Upper lobe of left lung (tissue), 6 donors: ENCODE data around the gene FANCC. TPM values are rescaled to one million over a fixed set of nuclear protein-coding genes. Genes with fewer than 3 reads are reported as not detected.

Experiments
- ATAC-seq, 2 donors: fragments of 200-7000 bp; cut with Tn5 transposase; one replicate each; pipeline ENCODE4 v1.9.1; 2022; ENCODE audit warnings: mild to moderate bottlenecking in 2 of 2, moderate library complexity in 2 of 2; ENCODE audit not compliant: low FRiP score in 2 of 2
- DNase-seq, 2 donors: peaks; one replicate each; pipeline ENCODE4 v3.0.0-alpha.2; 2019 to 2020
- H3K27ac ChIP-seq, 4 donors: fragments of 200-600 bp; sonication (generic); one replicate each; pipeline ENCODE4 v1.5.1; 2016 to 2019
- H3K27me3 ChIP-seq, 4 donors: fragments of 200-600 bp; sonication (generic); one replicate each; pipeline ENCODE4 v1.5.1; 2017 to 2019
- H3K36me3 ChIP-seq, 4 donors: fragments of 200-600 bp; sonication (generic); one replicate each; pipeline ENCODE4 v1.5.1; 2016 to 2019
- H3K4me1 ChIP-seq, 4 donors: fragments of 200-600 bp; sonication (generic); one replicate each; pipeline ENCODE4 v1.5.1; 2018 to 2019
- H3K4me3 ChIP-seq, 4 donors: fragments of 200-600 bp; sonication (generic); one replicate each; pipeline ENCODE4 v1.5.1; 2017 to 2019; ENCODE audit warnings: mild to moderate bottlenecking in 2 of 4, moderate library complexity in 1 of 4
- H3K9me3 ChIP-seq, 4 donors: fragments of 200-600 bp; sonication (generic); one replicate each; pipeline ENCODE4 v1.5.1; 2018 to 2019
- EP300 ChIP-seq, 4 donors: sonication (generic); formaldehyde crosslinking; IDR thresholded peaks; one replicate each; pipeline ENCODE4 v1.5.1; 2017; ENCODE audit warnings: antibody characterized with exemption in 4 of 4, control low read depth in 2 of 4
- POLR2A ChIP-seq, 4 donors: fragments of 450-650 bp; IDR thresholded peaks; one replicate each; pipeline ENCODE4 v1.5.1; 2016 to 2017; ENCODE audit warnings: antibody characterized with exemption in 4 of 4, mild to moderate bottlenecking in 2 of 4
- POLR2AphosphoS5 ChIP-seq, 2 donors: sonication (generic); formaldehyde crosslinking; IDR thresholded peaks; one replicate each; pipeline ENCODE4 v1.5.1; 2017; ENCODE audit warnings: antibody characterized with exemption in 2 of 2
- WGBS, 2 donors: methylation state at CpG; one replicate each; pipeline ENCODE4 v1.1.5; 2017 to 2018; 5-methylcytosine and 5-hydroxymethylcytosine counted together
- total RNA-seq, 6 donors: library from RNA; depleted of rRNA in 4 of 6; stranded (reverse); fragments of >200 nt in 4 of 6; gene quantifications; one replicate each; pipeline versions ENCODE4 v1.1.0 to v1.2.1, GENCODE V29; 2016 to 2021
- TF ChIP-seq, protein P1 (sequence below), 6 experiments: fragments of 450-650 bp in 4 of 6; fragments of 200-600 bp in 2 of 6; sonication (generic) in 2 of 6; IDR thresholded peaks; one replicate each; pipeline ENCODE4 v1.5.1; 2016 to 2019; ENCODE audit warnings: antibody characterized with exemption in 6 of 6
- donor health status: DM: no; HTN: no; CAD: no; lungs with moderate emphysema.
- donor health status: DM: no; HTN: yes; CAD: no; lungs with severe emphysema.

FANCC gene
- total RNA-seq, 6 donors from 2014 or later, result 6.7 to 27.2 (median 10.8) TPM

DNA sequence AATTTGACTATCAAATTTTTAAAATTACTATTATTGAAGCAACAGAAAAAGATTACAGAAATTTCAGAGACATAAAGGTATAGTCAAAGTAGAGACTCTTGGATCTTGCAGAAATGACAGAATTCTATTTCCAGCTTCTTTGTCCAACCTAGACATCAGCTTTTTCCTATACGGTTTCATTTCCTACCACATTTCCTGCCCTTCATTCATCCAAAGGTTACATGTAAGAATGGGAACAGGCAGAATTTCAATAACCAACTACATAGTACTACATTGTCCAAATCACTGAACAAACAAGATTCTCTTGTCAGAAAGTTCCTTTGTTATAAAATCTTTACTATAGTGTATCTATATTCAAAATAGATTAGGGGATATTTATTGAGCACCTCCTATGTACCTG lies 124.9 kb downstream of the FANCC start:
- H3K27me3 ChIP-seq, result no peaks in the 10 kb centered on the region
- H3K9me3 ChIP-seq, result no peaks in the 10 kb centered on the region
- 43 to 60% methylated on average over 1 of the region's 1 CpG for WGBS, 2 donors
- H3K27ac ChIP-seq, result no peak overlapping the region
- H3K4me3 ChIP-seq, result no peak overlapping the region
- no peak for TF ChIP-seq EP300 (IDR thresholded peaks at IDR 0.05)
- peaks cover 13 to 27% (median 24%) of the 10 kb centered on the region in 4 donors for H3K4me1 ChIP-seq
- ATAC-seq (no peak), DNase-seq (no peak)
- no peaks in the 10 kb centered on the region for H3K36me3 ChIP-seq

DNA sequence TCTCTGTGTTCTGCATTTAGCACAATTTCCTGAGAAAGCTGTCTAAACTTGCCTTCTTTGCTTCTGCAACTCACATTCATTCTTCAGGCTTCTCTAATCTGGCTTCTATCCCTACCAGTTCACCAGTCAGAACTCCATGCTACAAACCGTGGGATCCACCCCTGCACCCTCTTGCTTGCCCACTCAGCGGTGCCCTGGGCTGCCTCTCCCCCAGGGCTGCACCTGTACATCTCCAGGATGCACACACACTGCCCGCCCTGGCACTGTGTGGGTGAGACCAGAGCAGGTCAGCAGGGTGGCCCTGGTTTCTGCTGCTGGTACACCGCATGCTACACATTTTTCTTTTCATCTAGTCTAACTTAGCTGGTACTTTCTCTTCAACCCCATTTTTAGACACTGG lies 127.1 kb downstream of the FANCC start:
- no peaks in the 10 kb centered on the region for H3K36me3 ChIP-seq
- peaks cover 13 to 27% (median 24%) of the 10 kb centered on the region in 4 donors for H3K4me1 ChIP-seq
- no peak overlapping the region for H3K4me3 ChIP-seq
- 87 to 90% methylated on average over 4 of the region's 4 CpGs for WGBS, 2 donors
- H3K27ac ChIP-seq, result peak overlapping the region in 2 of 4 donors; percentile 67 to 78
- no peaks in the 10 kb centered on the region for H3K27me3 ChIP-seq
- no peaks in the 10 kb centered on the region for H3K9me3 ChIP-seq
- ATAC-seq, result no peak
- TF ChIP-seq POLR2A (IDR thresholded peaks at IDR 0.05) (no peak), POLR2AphosphoS5 (IDR thresholded peaks at IDR 0.05) (no peak), EP300 (IDR thresholded peaks at IDR 0.05) (no peak)
- TF ChIP-seq, protein P1, sequence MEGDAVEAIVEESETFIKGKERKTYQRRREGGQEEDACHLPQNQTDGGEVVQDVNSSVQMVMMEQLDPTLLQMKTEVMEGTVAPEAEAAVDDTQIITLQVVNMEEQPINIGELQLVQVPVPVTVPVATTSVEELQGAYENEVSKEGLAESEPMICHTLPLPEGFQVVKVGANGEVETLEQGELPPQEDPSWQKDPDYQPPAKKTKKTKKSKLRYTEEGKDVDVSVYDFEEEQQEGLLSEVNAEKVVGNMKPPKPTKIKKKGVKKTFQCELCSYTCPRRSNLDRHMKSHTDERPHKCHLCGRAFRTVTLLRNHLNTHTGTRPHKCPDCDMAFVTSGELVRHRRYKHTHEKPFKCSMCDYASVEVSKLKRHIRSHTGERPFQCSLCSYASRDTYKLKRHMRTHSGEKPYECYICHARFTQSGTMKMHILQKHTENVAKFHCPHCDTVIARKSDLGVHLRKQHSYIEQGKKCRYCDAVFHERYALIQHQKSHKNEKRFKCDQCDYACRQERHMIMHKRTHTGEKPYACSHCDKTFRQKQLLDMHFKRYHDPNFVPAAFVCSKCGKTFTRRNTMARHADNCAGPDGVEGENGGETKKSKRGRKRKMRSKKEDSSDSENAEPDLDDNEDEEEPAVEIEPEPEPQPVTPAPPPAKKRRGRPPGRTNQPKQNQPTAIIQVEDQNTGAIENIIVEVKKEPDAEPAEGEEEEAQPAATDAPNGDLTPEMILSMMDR (IDR thresholded peaks at IDR 0.05), result no peak
- peak in 1 of 2 donors; percentile 44 for DNase-seq

DNA sequence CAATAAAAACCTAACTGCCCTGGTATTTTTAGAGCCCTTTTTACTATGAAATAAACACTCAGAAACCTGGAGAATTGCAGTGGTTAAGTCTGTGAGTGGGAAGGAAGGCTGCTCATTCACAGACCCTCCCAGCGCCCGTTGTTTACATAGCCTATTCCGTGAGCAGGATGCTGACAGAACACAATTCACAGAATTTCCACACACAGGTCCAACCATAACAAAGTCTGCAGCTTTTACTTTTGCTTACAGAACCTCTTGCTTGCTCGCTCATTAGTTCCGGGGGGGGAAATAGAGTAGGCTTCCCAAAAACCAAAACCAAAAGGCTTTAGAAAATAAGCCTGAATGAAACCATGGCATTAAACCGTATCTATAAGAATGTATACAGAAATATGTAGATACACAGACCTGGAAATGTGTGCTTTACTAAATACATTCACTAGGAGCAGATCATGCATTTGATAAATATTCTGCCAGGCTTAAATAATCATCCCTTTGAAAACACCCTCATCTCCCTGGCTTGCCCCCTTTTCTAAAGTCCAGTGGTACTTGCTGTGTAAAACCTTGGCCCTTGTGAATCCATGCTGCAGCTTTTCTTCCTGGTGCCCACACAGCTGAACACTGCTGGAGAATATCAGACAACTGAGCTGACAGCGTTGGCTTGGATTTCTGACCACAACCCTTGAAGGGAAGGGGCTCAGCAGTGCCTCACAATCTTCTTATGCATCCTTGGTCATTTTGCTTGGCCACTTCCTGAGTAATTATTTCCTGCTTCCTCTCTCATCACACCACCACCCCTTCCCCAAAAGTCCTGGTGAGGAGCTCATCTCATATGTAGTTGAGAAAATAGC lies 128.0 kb downstream of the FANCC start:
- H3K4me3 ChIP-seq, result peak overlapping the region in 2 of 4 donors; percentile 7 to 13

DNA sequence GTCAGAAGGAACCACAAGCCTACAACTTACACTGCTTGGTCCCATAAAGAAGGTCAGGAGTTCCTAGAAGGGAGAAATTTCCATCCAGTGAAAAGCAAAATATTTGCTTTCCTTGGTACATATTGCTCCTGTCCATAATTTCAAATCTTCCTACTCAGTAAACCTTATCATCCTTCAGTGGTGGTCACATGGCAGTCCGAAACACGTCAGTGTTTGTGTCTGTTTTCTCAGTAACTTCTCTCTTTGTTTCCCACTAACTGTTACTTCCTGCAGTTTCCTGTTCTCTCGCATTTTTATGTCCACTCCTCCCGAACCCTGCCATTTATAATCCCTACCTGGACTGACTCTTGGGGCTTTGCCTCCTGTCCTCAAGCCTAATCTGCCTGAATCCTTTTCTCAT lies 129.1 kb downstream of the FANCC start:
- H3K4me3 ChIP-seq, result no peak overlapping the region
- DNase-seq (no peak), ATAC-seq (no peak)
- no peaks in the 10 kb centered on the region for H3K36me3 ChIP-seq
- H3K4me1 ChIP-seq, result peaks cover 13 to 27% (median 24%) of the 10 kb centered on the region in 4 donors
- WGBS, 2 donors, result 35 to 36% methylated on average over 4 of the region's 4 CpGs
- no peaks in the 10 kb centered on the region for H3K27me3 ChIP-seq
- no peaks in the 10 kb centered on the region for H3K9me3 ChIP-seq
- no peak for TF ChIP-seq POLR2AphosphoS5 (IDR thresholded peaks at IDR 0.05)
- TF ChIP-seq, protein P1 (IDR thresholded peaks at IDR 0.05), result no peak
- no peak for TF ChIP-seq EP300 (IDR thresholded peaks at IDR 0.05)
- TF ChIP-seq POLR2A (IDR thresholded peaks at IDR 0.05), result no peak
- peak overlapping the region; percentile 2 to 78 (median 48) for H3K27ac ChIP-seq

More for the DNA sequence above, 128.0 kb downstream of the FANCC start:
- Histone ChIP-seq H3K36me3 (no peaks in the 10 kb centered on the region), H3K9me3 (no peaks in the 10 kb centered on the region), H3K27me3 (no peaks in the 10 kb centered on the region), H3K4me1 (peaks cover 13 to 27% (median 24%) of the 10 kb centered on the region in 4 donors), H3K27ac (peak overlapping the region; percentile 22 to 78 (median 61))
- TF ChIP-seq EP300 (IDR thresholded peaks at IDR 0.05), result no peak
- peak in 1 of 2 donors; percentile 27 for TF ChIP-seq POLR2AphosphoS5 (IDR thresholded peaks at IDR 0.05)
- TF ChIP-seq, protein P1 (IDR thresholded peaks at IDR 0.05), result no peak
- no peak for TF ChIP-seq POLR2A (IDR thresholded peaks at IDR 0.05)
- 11 to 16% methylated on average over 7 of the region's 7 CpGs for WGBS, 2 donors
- ATAC-seq, result peak in 1 of 2 donors; percentile 49
- no peak for DNase-seq

DNA sequence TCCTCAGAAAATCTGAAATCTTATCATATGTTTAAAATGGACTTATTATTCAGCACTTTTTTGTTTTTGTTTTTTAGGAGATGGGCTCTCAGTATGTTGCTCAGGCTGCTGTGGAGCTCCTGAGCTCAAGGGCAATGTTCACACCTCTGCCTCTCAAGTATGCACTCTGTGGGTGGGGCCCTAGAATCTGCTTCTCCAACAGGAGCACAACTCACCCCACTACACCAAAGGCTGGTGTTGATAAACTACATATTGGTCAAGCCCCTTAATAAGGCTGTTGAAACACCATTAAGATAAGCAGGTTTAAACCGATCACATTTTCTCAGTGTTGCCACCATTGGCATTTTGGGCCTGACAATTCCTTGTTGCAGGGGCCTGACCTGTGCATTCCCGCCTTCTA lies 131.6 kb downstream of the FANCC start:
- ATAC-seq, result no peak
- no peaks in the 10 kb centered on the region for H3K9me3 ChIP-seq
- TF ChIP-seq EP300 (IDR thresholded peaks at IDR 0.05), result no peak
- no peak for TF ChIP-seq POLR2AphosphoS5 (IDR thresholded peaks at IDR 0.05)
- TF ChIP-seq POLR2A (IDR thresholded peaks at IDR 0.05), result no peak
- TF ChIP-seq, protein P1 (IDR thresholded peaks at IDR 0.05), result no peak
- no peaks in the 10 kb centered on the region for H3K27me3 ChIP-seq
- no peaks in the 10 kb centered on the region for H3K36me3 ChIP-seq
- H3K4me1 ChIP-seq, result peaks cover 13 to 27% (median 24%) of the 10 kb centered on the region in 4 donors
- H3K27ac ChIP-seq, result no peak overlapping the region
- DNase-seq, result no peak
- no peak overlapping the region for H3K4me3 ChIP-seq
- WGBS, 2 donors, result 88 to 93% methylated on average over 2 of the region's 2 CpGs
